Stimulated activated naive B cell treated with anti-CD40 and anti-IgM and Interleukin-4, amounts not matched to agents 10 μg/mL and 1 μg/mL and 100 μg/mL, for 72 hours (primary cell): ENCODE data around the gene ALK.

Experiments used
- ATAC-seq, 2 donors: fragments of 150-1000 bp; cut with Tn5 transposase; replicated peaks; 2 replicates each; pipeline ENCODE4 v1.10.0; 2021; ENCODE audit warnings: moderate library complexity in 1 of 2
- DNase-seq: peaks from one replicate; pipeline ENCODE4 v3.0.0; 2021
- H3K27ac Mint-ChIP-seq: one replicate; pipeline ENCODE4 v1.8.0; 2022; ENCODE audit warnings: mild to moderate bottlenecking, mixed read lengths
- H3K27me3 Mint-ChIP-seq, 2 donors: one replicate each; pipeline ENCODE4 v1.8.0; 2022; ENCODE audit warnings: mixed read lengths in 2 of 2
- H3K36me3 Mint-ChIP-seq, 2 donors: one replicate each; pipeline ENCODE4 v1.8.0; 2022; ENCODE audit warnings: mixed read lengths in 2 of 2, mild to moderate bottlenecking in 1 of 2
- H3K4me1 Mint-ChIP-seq, 2 donors: one replicate each; pipeline ENCODE4 v1.8.0; 2022; ENCODE audit warnings: mixed read lengths in 2 of 2, mild to moderate bottlenecking in 1 of 2
- H3K4me3 Mint-ChIP-seq, 2 donors: one replicate each; pipeline ENCODE4 v1.8.0; 2022; ENCODE audit warnings: mild to moderate bottlenecking in 2 of 2, mixed read lengths in 2 of 2, moderate library complexity in 1 of 2
- H3K9me3 Mint-ChIP-seq, 2 donors: one replicate each; pipeline ENCODE4 v1.8.0; 2022; ENCODE audit warnings: mixed read lengths in 2 of 2, mild to moderate bottlenecking in 1 of 2

Gene ALK

GRCh38 chr2:29147963-29148362, 773.4 kb downstream of the ALK start:
- no peak for DNase-seq
- ATAC-seq: no peak
- H3K36me3 Mint-ChIP-seq: peaks cover 25 to 35% of the 10 kb centered on the region in 2 donors

GRCh38 chr2:29146197-29146596, 775.2 kb downstream of the ALK start:
- Mint-ChIP-seq H3K4me3 (no peak overlapping the region), H3K36me3 (peaks cover 22 to 35% of the 10 kb centered on the region in 2 donors)
- ATAC-seq: no peak

More at GRCh38 chr2:29147963-29148362, 773.4 kb downstream of the ALK start:
- Mint-ChIP-seq H3K9me3 (no peaks in the 10 kb centered on the region), H3K27ac (no peak overlapping the region), H3K4me1 (no peaks in the 10 kb centered on the region), H3K27me3 (no peaks in the 10 kb centered on the region), H3K4me3 (no peak overlapping the region)

GRCh38 chr2:29143657-29144056, 777.7 kb downstream of the ALK start:
- H3K36me3 Mint-ChIP-seq: peaks cover 37 to 52% of the 10 kb centered on the region in 2 donors
- DNase-seq (no peak), ATAC-seq (no peak)
- H3K4me1 Mint-ChIP-seq: no peaks in the 10 kb centered on the region
- no peaks in the 10 kb centered on the region for H3K27me3 Mint-ChIP-seq
- H3K4me3 Mint-ChIP-seq: no peak overlapping the region
- H3K9me3 Mint-ChIP-seq: peaks cover 6 to 7% of the 10 kb centered on the region in 2 donors
- no peak overlapping the region for H3K27ac Mint-ChIP-seq

More at GRCh38 chr2:29146197-29146596, 775.2 kb downstream of the ALK start:
- no peaks in the 10 kb centered on the region for H3K27me3 Mint-ChIP-seq
- no peaks in the 10 kb centered on the region for H3K4me1 Mint-ChIP-seq
- H3K9me3 Mint-ChIP-seq: peaks cover 0 to 1% of the 10 kb centered on the region in 2 donors
- H3K27ac Mint-ChIP-seq: no peak overlapping the region
- no peak for DNase-seq
